GM12878 (cell line): ENCODE data around the gene TMEM181. TPM values are rescaled to one million over a fixed set of nuclear protein-coding genes. Genes with fewer than 3 reads are reported as not detected.

Source experiments
- BHLHE40 ChIP-seq, 2 experiments: fragments of 450-650 bp in 1 of 2; IDR thresholded peaks; 2 replicates each; pipeline ENCODE4 v1.6.1; 2011 to 2017; ENCODE audit warnings: low read depth in 2 of 2, borderline replicate concordance in 1 of 2, improper control_type of control experiment in 1 of 2, low read length in 1 of 2, mild to moderate bottlenecking in 1 of 2
- CREB1 ChIP-seq: IDR thresholded peaks from 2 replicates; pipeline ENCODE4 v1.6.1; 2012; ENCODE audit warnings: low read depth, mild to moderate bottlenecking, inconsistent platforms
- ESRRA ChIP-seq: IDR thresholded peaks from 2 replicates; pipeline ENCODE4 v1.6.1; 2012; ENCODE audit warnings: mild to moderate bottlenecking, low read length, improper control_type of control experiment
- MXI1 ChIP-seq: fragments of 150-350 bp; IDR thresholded peaks from 2 replicates; pipeline ENCODE4 v1.6.1; 2011; ENCODE audit warnings: low read depth, mild to moderate bottlenecking, inconsistent platforms, low read length, improper control_type of control experiment
- MYB ChIP-seq: fragments of 150-350 bp; IDR thresholded peaks from 2 replicates; pipeline ENCODE4 v1.6.1; 2014; ENCODE audit warnings: mild to moderate bottlenecking, low read depth, low read length, borderline replicate concordance
- NFXL1 ChIP-seq: fragments of 450-650 bp; IDR thresholded peaks from 2 replicates; pipeline ENCODE4 v1.6.1; 2017; ENCODE audit warnings: antibody characterized with exemption, mild to moderate bottlenecking, borderline replicate concordance
- POU2F2 ChIP-seq: IDR thresholded peaks from 3 replicates; pipeline ENCODE4 v1.6.1; 2011; ENCODE audit warnings: low read depth, mild to moderate bottlenecking, low read length, borderline replicate concordance
- SIN3A ChIP-seq: IDR thresholded peaks from 2 replicates; pipeline ENCODE4 v1.6.1; 2012; ENCODE audit warnings: low read depth, low read length, improper control_type of control experiment
- TCF3 ChIP-seq: IDR thresholded peaks from 2 replicates; pipeline ENCODE4 v1.6.1; 2012; ENCODE audit warnings: low read depth, mild to moderate bottlenecking, low read length, borderline replicate concordance; ENCODE audit not compliant: insufficient read depth
- ZNF384 ChIP-seq: IDR thresholded peaks from 2 replicates; pipeline ENCODE4 v1.6.1; 2012; ENCODE audit warnings: low read depth, mild to moderate bottlenecking, low read length, improper control_type of control experiment, borderline replicate concordance
- polyA plus RNA-seq, 11 experiments: library from polyadenylated mRNA; depleted of rRNA in 4 of 11; unstranded in 6 of 11; stranded (reverse) in 5 of 11; fragments of >200 nt; fragmentation: Nextera tagmentation in 4 of 11; fragmentation: Illumina TruSeq in 1 of 11; extraction: Ambion mirVana in 4 of 11; extraction: Trizol in 1 of 11; gene quantifications; 1 replicate in 1 of 11; 2 replicates in 10 of 11; pipeline versions ENCODE4 v1.2.1 to v1.2.3, GENCODE V29; 2011 to 2016; ENCODE audit warnings: inconsistent platforms in 2 of 11, missing spikeins in 2 of 11, low read depth in 1 of 11
- total RNA-seq, 4 experiments: library from RNA; depleted of rRNA in 3 of 4; stranded (reverse); fragments of >200 nt in 3 of 4; fragmentation: Illumina TruSeq in 1 of 4; extraction: Trizol in 1 of 4; gene quantifications; 2 replicates each; pipeline versions ENCODE4 v1.2.1 to v1.2.3, GENCODE V29; 2013 to 2021
- TF ChIP-seq, protein P1 (sequence below): fragments of 450-650 bp; IDR thresholded peaks from 2 replicates; pipeline ENCODE4 v1.6.1; 2016; ENCODE audit warnings: mild to moderate bottlenecking
- TF ChIP-seq, protein P2 (sequence below): fragments of 450-650 bp; IDR thresholded peaks from 2 replicates; pipeline ENCODE4 v1.6.1; 2018; ENCODE audit warnings: borderline replicate concordance, mild to moderate bottlenecking; ENCODE audit not compliant: partially characterized antibody

The TMEM181 gene
- total and polyA plus RNA-seq, 10 of the 15 experiments (the other 5 are each of a cell fraction or from before 2014, with no cell fraction given) = 1.5 to 7.9 (median 5.2) TPM

DNA sequence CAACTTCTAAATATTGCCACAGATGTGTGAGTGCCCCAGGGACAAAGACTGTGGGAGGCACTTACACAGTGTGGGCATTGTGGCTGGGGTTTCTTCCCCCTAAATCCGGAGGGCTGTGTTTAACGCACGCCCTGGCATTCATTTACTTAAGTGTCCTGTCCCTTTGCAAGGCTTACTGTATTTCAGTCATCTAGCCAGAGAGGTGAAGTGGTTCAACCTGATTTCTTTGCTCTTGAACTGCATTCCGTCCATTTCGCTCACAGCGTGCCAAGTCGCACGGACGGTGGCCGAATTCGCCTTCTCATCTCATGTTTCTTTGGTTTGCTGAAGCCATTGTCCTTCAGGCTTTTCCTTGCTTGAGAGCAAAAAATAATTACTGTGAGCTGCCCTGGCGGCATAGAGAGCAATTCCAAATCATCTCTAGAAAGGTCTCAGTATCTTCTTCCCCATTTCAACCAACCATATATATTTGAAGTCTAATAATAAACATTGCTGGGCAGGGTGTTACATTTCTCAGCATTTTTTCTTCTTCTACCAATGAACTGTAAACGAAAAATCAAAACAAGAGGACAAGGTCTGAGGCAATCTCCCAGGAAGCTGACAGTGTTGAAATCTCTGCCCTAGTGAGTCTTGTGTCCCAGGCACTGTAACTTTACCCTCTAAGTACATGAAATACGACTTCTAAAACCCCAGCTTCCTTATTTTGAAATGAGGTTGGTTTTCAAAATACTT is 106.9 kb downstream of the TMEM181 start (continued):
- TF ChIP-seq BHLHE40 (IDR thresholded peaks at IDR 0.05; ENCODE audit: borderline replicate concordance in 1 of 2, low read depth in 2 of 2, low read length in 1 of 2) (no peak), NFXL1 (no peak), POU2F2 (no peak), ESRRA (no peak), SIN3A (no peak), MYB (no peak), MXI1 (no peak), CREB1 (no peak), ZNF384 (no peak), TCF3 (0 out of 2 replicates have a peak, but pooled peaks have one; percentile 25)
- TF ChIP-seq, protein P1, sequence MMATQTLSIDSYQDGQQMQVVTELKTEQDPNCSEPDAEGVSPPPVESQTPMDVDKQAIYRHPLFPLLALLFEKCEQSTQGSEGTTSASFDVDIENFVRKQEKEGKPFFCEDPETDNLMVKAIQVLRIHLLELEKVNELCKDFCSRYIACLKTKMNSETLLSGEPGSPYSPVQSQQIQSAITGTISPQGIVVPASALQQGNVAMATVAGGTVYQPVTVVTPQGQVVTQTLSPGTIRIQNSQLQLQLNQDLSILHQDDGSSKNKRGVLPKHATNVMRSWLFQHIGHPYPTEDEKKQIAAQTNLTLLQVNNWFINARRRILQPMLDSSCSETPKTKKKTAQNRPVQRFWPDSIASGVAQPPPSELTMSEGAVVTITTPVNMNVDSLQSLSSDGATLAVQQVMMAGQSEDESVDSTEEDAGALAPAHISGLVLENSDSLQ = no peak
- TF ChIP-seq, protein P2, sequence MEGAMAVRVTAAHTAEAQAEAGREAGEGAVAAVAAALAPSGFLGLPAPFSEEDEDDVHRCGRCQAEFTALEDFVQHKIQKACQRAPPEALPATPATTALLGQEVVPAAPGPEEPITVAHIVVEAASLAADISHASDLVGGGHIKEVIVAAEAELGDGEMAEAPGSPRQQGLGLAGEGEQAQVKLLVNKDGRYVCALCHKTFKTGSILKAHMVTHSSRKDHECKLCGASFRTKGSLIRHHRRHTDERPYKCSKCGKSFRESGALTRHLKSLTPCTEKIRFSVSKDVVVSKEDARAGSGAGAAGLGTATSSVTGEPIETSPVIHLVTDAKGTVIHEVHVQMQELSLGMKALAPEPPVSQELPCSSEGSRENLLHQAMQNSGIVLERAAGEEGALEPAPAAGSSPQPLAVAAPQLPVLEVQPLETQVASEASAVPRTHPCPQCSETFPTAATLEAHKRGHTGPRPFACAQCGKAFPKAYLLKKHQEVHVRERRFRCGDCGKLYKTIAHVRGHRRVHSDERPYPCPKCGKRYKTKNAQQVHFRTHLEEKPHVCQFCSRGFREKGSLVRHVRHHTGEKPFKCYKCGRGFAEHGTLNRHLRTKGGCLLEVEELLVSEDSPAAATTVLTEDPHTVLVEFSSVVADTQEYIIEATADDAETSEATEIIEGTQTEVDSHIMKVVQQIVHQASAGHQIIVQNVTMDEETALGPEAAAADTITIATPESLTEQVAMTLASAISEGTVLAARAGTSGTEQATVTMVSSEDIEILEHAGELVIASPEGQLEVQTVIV = no peak
